ENCODE data around the gene CRYBG3. TPM values are rescaled to one million over a fixed set of nuclear protein-coding genes. Genes with fewer than 3 reads are reported as not detected.

Gene CRYBG3
- total RNA-seq, 3 donors from 2014 or later: 13.6 to 71.6 (median 14.5) TPM

- ATAC-seq (peak; percentile 48), DNase-seq (peak in 1 of 3 donors; percentile 34)
- intact Hi-C loops (cut with DNase I, micrococcal nuclease): no loop called here
- TF ChIP-seq CTCF (IDR thresholded peaks at IDR 0.05): no peak
- Histone ChIP-seq H3K36me3 (ENCODE audit: low read depth) (no peaks in the 10 kb centered on the region), H3K4me3 (no peak overlapping the region), H3K9me3 (no peaks in the 10 kb centered on the region), H3K4me1 (ENCODE audit: low read depth) (no peaks in the 10 kb centered on the region)
Measured at GRCh38 chr3:97952280-97952679, 130.5 kb downstream of the CRYBG3 start.

GRCh38 chr3:97952872-97953271, 131.1 kb downstream of the CRYBG3 start:
- Histone ChIP-seq H3K9me3 (no peaks in the 10 kb centered on the region), H3K36me3 (ENCODE audit: low read depth) (no peaks in the 10 kb centered on the region), H3K4me1 (ENCODE audit: low read depth) (peaks cover 4% of the 10 kb centered on the region), H3K4me3 (no peak overlapping the region)
- intact Hi-C loops (cut with DNase I, micrococcal nuclease): no loop called here
- no peak for DNase-seq
- no peak for ATAC-seq
- TF ChIP-seq CTCF (IDR thresholded peaks at IDR 0.05): no peak

GRCh38 chr3:97954228-97954827, 132.5 kb downstream of the CRYBG3 start:
- DNase-seq (no peak), ATAC-seq (no peak)
- no peak for TF ChIP-seq CTCF (IDR thresholded peaks at IDR 0.05)
- H3K9me3 ChIP-seq: no peaks in the 10 kb centered on the region
- no peak overlapping the region for H3K4me3 ChIP-seq
- intact Hi-C loops (cut with DNase I, micrococcal nuclease): no loop called here
- no peaks in the 10 kb centered on the region for H3K36me3 ChIP-seq (ENCODE audit: low read depth)
- peaks cover 7% of the 10 kb centered on the region for H3K4me1 ChIP-seq (ENCODE audit: low read depth)

GRCh38 chr3:97956051-97956450, 134.2 kb downstream of the CRYBG3 start:
- Histone ChIP-seq H3K4me1 (ENCODE audit: low read depth) (peaks cover 7% of the 10 kb centered on the region), H3K36me3 (ENCODE audit: low read depth) (no peaks in the 10 kb centered on the region), H3K4me3 (no peak overlapping the region), H3K9me3 (no peaks in the 10 kb centered on the region)
- peak; percentile 61 for ATAC-seq
- intact Hi-C loops (cut with DNase I, micrococcal nuclease): no loop called here
- peak in 1 of 3 donors; percentile 40 for DNase-seq
- no peak for TF ChIP-seq CTCF (IDR thresholded peaks at IDR 0.05)

- Histone ChIP-seq H3K4me1 (ENCODE audit: low read depth) (peaks cover 7% of the 10 kb centered on the region), H3K36me3 (ENCODE audit: low read depth) (no peaks in the 10 kb centered on the region), H3K4me3 (no peak overlapping the region), H3K9me3 (no peaks in the 10 kb centered on the region)
- intact Hi-C loops (cut with DNase I, micrococcal nuclease): no loop called here
- DNase-seq (peak in 1 of 3 donors; percentile 34), ATAC-seq (peak; percentile 59)
- TF ChIP-seq CTCF (IDR thresholded peaks at IDR 0.05): no peak
Measured at GRCh38 chr3:97957617-97958311, 136.0 kb downstream of the CRYBG3 start.
